Activated CD8-positive, alpha-beta T cell treated with anti-CD3 and anti-CD28 coated beads, Interleukin-2, amount 10 ng/mL, durations not matched to agents 7 days and 5 days (primary cell): ENCODE results near the gene PLEKHB1. TPM values are rescaled to one million over a fixed set of nuclear protein-coding genes. Genes with fewer than 3 reads are reported as not detected.

Source experiments
- ATAC-seq: fragments of 150-1000 bp; cut with Tn5 transposase; one replicate; pipeline ENCODE4 v1.10.0; 2021; ENCODE audit warnings: moderate library complexity
- CTCF ChIA-PET: fragments of 350-600 bp; sonication (Branson Sonifier 250); formaldehyde crosslinking; loops from one replicate; lab custom pipeline; 2021; ENCODE audit warnings: antibody characterized with exemption; lab: Charles Lee
- POLR2A ChIA-PET: fragments of 350-600 bp; sonication (Branson Sonifier 250); formaldehyde crosslinking; loops from one replicate; lab custom pipeline; 2021; ENCODE audit warnings: antibody characterized with exemption; lab: Charles Lee
- DNase-seq: peaks from one replicate; pipeline ENCODE4 v3.0.0-alpha.2; 2020
- H3K27ac Mint-ChIP-seq: one replicate; pipeline ENCODE4 v1.8.0; 2021; ENCODE audit warnings: mild to moderate bottlenecking, mixed read lengths
- H3K27me3 Mint-ChIP-seq: one replicate; pipeline ENCODE4 v1.8.0; 2021; ENCODE audit warnings: low read depth, mixed read lengths
- H3K36me3 Mint-ChIP-seq: one replicate; pipeline ENCODE4 v1.8.0; 2021; ENCODE audit warnings: low read depth, mixed read lengths
- H3K4me1 Mint-ChIP-seq: one replicate; pipeline ENCODE4 v1.8.0; 2021; ENCODE audit warnings: low read depth, mixed read lengths
- H3K4me3 Mint-ChIP-seq: one replicate; pipeline ENCODE4 v1.8.0; 2021; ENCODE audit warnings: mild to moderate bottlenecking, mixed read lengths
- H3K9me3 Mint-ChIP-seq: one replicate; pipeline ENCODE4 v1.8.0; 2022; ENCODE audit warnings: mixed read lengths; ENCODE audit not compliant: insufficient read depth
- total RNA-seq, 2 experiments: library from RNA; stranded (reverse); gene quantifications; one replicate each; pipeline ENCODE4 v1.2.3, GENCODE V29; 2021

PLEKHB1 gene
- total RNA-seq, 2 experiments from 2014 or later, result 10.0 to 11.6 TPM

- CTCF ChIA-PET, result interaction anchor here (1.2 to 4.5 kb wide), 3 partner anchors 12 to 23 kb away, joined by 4 to 28 read pairs (median 27); no protein-coding TSS in a partner anchor
Observed at GRCh38 chr11:73648571-73649046, 2.2 kb downstream of the PLEKHB1 start.

GRCh38 chr11:73649206-73649605 lies 2.8 kb downstream of the PLEKHB1 start:
- H3K27ac Mint-ChIP-seq, result no peak overlapping the region
- POLR2A ChIA-PET, result interaction anchor here (0.9 kb wide), 1 partner anchor 13 kb away, joined by 3 read pairs; no protein-coding TSS in a partner anchor
- H3K9me3 Mint-ChIP-seq, result no peaks in the 10 kb centered on the region
- ATAC-seq (no peak), DNase-seq (no peak)
- H3K36me3 Mint-ChIP-seq, result no peaks in the 10 kb centered on the region
- no peaks in the 10 kb centered on the region for H3K27me3 Mint-ChIP-seq
- CTCF ChIA-PET, result interaction anchor here (1.7 to 4.5 kb wide), 3 partner anchors 12 to 24 kb away, joined by 5 to 27 read pairs (median 9); no protein-coding TSS in a partner anchor
- H3K4me3 Mint-ChIP-seq, result no peak overlapping the region
- peaks cover 17% of the 10 kb centered on the region for H3K4me1 Mint-ChIP-seq

More at GRCh38 chr11:73648571-73649046, 2.2 kb downstream of the PLEKHB1 start:
- Mint-ChIP-seq H3K27me3 (no peaks in the 10 kb centered on the region), H3K4me1 (peaks cover 17% of the 10 kb centered on the region), H3K9me3 (no peaks in the 10 kb centered on the region), H3K4me3 (no peak overlapping the region), H3K27ac (no peak overlapping the region), H3K36me3 (no peaks in the 10 kb centered on the region)
- ATAC-seq (no peak), DNase-seq (no peak)
- POLR2A ChIA-PET, result interaction anchor here (0.8 kb wide), 1 partner anchor 14 kb away, joined by 3 read pairs; no protein-coding TSS in a partner anchor

- DNase-seq (no peak), ATAC-seq (no peak)
- H3K36me3 Mint-ChIP-seq, result no peaks in the 10 kb centered on the region
- ChIA-PET CTCF (interaction anchor here (1.7 to 2.1 kb wide), 3 partner anchors 11 to 24 kb away, joined by 4 to 9 read pairs (median 5); no protein-coding TSS in a partner anchor), POLR2A (no interaction called here)
- H3K4me3 Mint-ChIP-seq, result no peak overlapping the region
- peaks cover 17% of the 10 kb centered on the region for H3K4me1 Mint-ChIP-seq
- H3K9me3 Mint-ChIP-seq, result no peaks in the 10 kb centered on the region
- no peaks in the 10 kb centered on the region for H3K27me3 Mint-ChIP-seq
- H3K27ac Mint-ChIP-seq, result no peak overlapping the region
Observed at GRCh38 chr11:73650400-73650799, 4.0 kb downstream of the PLEKHB1 start.

- Mint-ChIP-seq H3K27ac (no peak overlapping the region), H3K9me3 (no peaks in the 10 kb centered on the region), H3K36me3 (no peaks in the 10 kb centered on the region), H3K4me1 (peaks cover 17% of the 10 kb centered on the region), H3K27me3 (no peaks in the 10 kb centered on the region), H3K4me3 (no peak overlapping the region)
- ChIA-PET POLR2A (no interaction called here), CTCF (interaction anchor here (1.7 to 1.8 kb wide), 2 partner anchors 12 to 25 kb away, joined by 4 to 5 read pairs; no protein-coding TSS in a partner anchor)
- ATAC-seq (no peak), DNase-seq (no peak)
Observed at GRCh38 chr11:73651252-73651651, 4.9 kb downstream of the PLEKHB1 start.

GRCh38 chr11:73651661-73652045 lies 5.3 kb downstream of the PLEKHB1 start:
- Mint-ChIP-seq H3K27ac (no peak overlapping the region), H3K9me3 (no peaks in the 10 kb centered on the region), H3K4me3 (no peak overlapping the region), H3K27me3 (no peaks in the 10 kb centered on the region), H3K4me1 (peaks cover 16% of the 10 kb centered on the region), H3K36me3 (no peaks in the 10 kb centered on the region)
- ChIA-PET CTCF (interaction anchor here (1.8 kb wide), 1 partner anchor 11 kb away, joined by 4 read pairs; no protein-coding TSS in a partner anchor), POLR2A (no interaction called here)
- ATAC-seq (no peak), DNase-seq (no peak)

GRCh38 chr11:73652046-73652730 lies 5.8 kb downstream of the PLEKHB1 start:
- Mint-ChIP-seq H3K27ac (no peak overlapping the region), H3K4me3 (no peak overlapping the region), H3K27me3 (no peaks in the 10 kb centered on the region), H3K4me1 (peaks cover 10% of the 10 kb centered on the region), H3K9me3 (no peaks in the 10 kb centered on the region), H3K36me3 (no peaks in the 10 kb centered on the region)
- CTCF ChIA-PET, result no interaction called here
- ATAC-seq (no peak), DNase-seq (no peak)
- POLR2A ChIA-PET, result no interaction called here

- no peaks in the 10 kb centered on the region for H3K36me3 Mint-ChIP-seq
- CTCF ChIA-PET, result no interaction called here
- ATAC-seq, result no peak
Observed at GRCh38 chr11:73652856-73653559, 6.6 kb downstream of the PLEKHB1 start.

GRCh38 chr11:73653996-73654395 lies 7.6 kb downstream of the PLEKHB1 start:
- ChIA-PET CTCF (no interaction called here), POLR2A (no interaction called here)
- Mint-ChIP-seq H3K27me3 (no peaks in the 10 kb centered on the region), H3K9me3 (no peaks in the 10 kb centered on the region), H3K36me3 (no peaks in the 10 kb centered on the region), H3K27ac (no peak overlapping the region), H3K4me1 (no peaks in the 10 kb centered on the region), H3K4me3 (no peak overlapping the region)
- ATAC-seq (no peak), DNase-seq (no peak)

More at GRCh38 chr11:73652856-73653559, 6.6 kb downstream of the PLEKHB1 start:
- no peak for DNase-seq
- H3K27ac Mint-ChIP-seq, result no peak overlapping the region
- no peaks in the 10 kb centered on the region for H3K27me3 Mint-ChIP-seq
- no peak overlapping the region for H3K4me3 Mint-ChIP-seq
- POLR2A ChIA-PET, result no interaction called here
- no peaks in the 10 kb centered on the region for H3K9me3 Mint-ChIP-seq
- H3K4me1 Mint-ChIP-seq, result peaks cover 3% of the 10 kb centered on the region

- Mint-ChIP-seq H3K4me1 (no peaks in the 10 kb centered on the region), H3K27ac (no peak overlapping the region), H3K36me3 (no peaks in the 10 kb centered on the region), H3K4me3 (no peak overlapping the region), H3K9me3 (no peaks in the 10 kb centered on the region), H3K27me3 (no peaks in the 10 kb centered on the region)
- CTCF ChIA-PET, result no interaction called here
- POLR2A ChIA-PET, result no interaction called here
- no peak for DNase-seq
- ATAC-seq, result no peak
Observed at GRCh38 chr11:73654482-73655021, 8.2 kb downstream of the PLEKHB1 start.

GRCh38 chr11:73655686-73656085 lies 9.3 kb downstream of the PLEKHB1 start:
- H3K4me1 Mint-ChIP-seq, result no peaks in the 10 kb centered on the region
- H3K27ac Mint-ChIP-seq, result no peak overlapping the region
- H3K4me3 Mint-ChIP-seq, result no peak overlapping the region
- no peaks in the 10 kb centered on the region for H3K9me3 Mint-ChIP-seq
- no peak for DNase-seq
- ChIA-PET POLR2A (no interaction called here), CTCF (no interaction called here)
- no peaks in the 10 kb centered on the region for H3K36me3 Mint-ChIP-seq
- ATAC-seq, result no peak
- no peaks in the 10 kb centered on the region for H3K27me3 Mint-ChIP-seq

- DNase-seq, result no peak
- H3K27me3 Mint-ChIP-seq, result no peaks in the 10 kb centered on the region
- ChIA-PET CTCF (no interaction called here), POLR2A (no interaction called here)
- H3K36me3 Mint-ChIP-seq, result no peaks in the 10 kb centered on the region
- no peak overlapping the region for H3K4me3 Mint-ChIP-seq
- no peaks in the 10 kb centered on the region for H3K9me3 Mint-ChIP-seq
- no peak for ATAC-seq
- H3K27ac Mint-ChIP-seq, result no peak overlapping the region
- peaks cover 3% of the 10 kb centered on the region for H3K4me1 Mint-ChIP-seq
Observed at GRCh38 chr11:73656985-73657384, 10.6 kb downstream of the PLEKHB1 start.
